Sigmoid colon (tissue), 7 donors: ENCODE data around the gene PRH2. TPM values are rescaled to one million over a fixed set of nuclear protein-coding genes. Genes with fewer than 3 reads are reported as not detected.

Experiments
- DNase-seq: peaks from one replicate; pipeline ENCODE4 v3.0.0-alpha.2; 2019
- H3K27ac ChIP-seq, 4 donors: fragments of 200-600 bp; sonication (generic); one replicate each; pipeline ENCODE4 v1.5.1; 2016 to 2019; ENCODE audit warnings: mild to moderate bottlenecking in 1 of 4
- H3K27me3 ChIP-seq, 3 donors: fragments of 200-600 bp; sonication (generic); one replicate each; pipeline ENCODE4 v1.5.1; 2019; ENCODE audit warnings: mild to moderate bottlenecking in 1 of 3
- H3K36me3 ChIP-seq, 4 donors: fragments of 200-600 bp; sonication (generic); one replicate each; pipeline ENCODE4 v1.5.1; 2016 to 2019
- H3K4me1 ChIP-seq, 4 donors: fragments of 200-600 bp; sonication (generic); one replicate each; pipeline ENCODE4 v1.5.1; 2017 to 2019
- H3K4me3 ChIP-seq, 4 donors: fragments of 200-600 bp; sonication (generic); one replicate each; pipeline ENCODE4 v1.5.1; 2017 to 2019; ENCODE audit warnings: mild to moderate bottlenecking in 2 of 4, moderate library complexity in 1 of 4
- H3K9me3 ChIP-seq, 4 donors: fragments of 200-600 bp in 3 of 4; sonication (generic) in 3 of 4; one replicate each; pipeline versions ENCODE4 v1.5.1 to v1.6.1; 2013 to 2019
- CTCF ChIP-seq, 4 experiments: fragments of 450-650 bp in 3 of 4; fragments of 200-600 bp in 1 of 4; IDR thresholded peaks; one replicate each; pipeline ENCODE4 v1.5.1; 2016 to 2019; ENCODE audit warnings: antibody characterized with exemption in 4 of 4, mild to moderate bottlenecking in 3 of 4, moderate library complexity in 2 of 4
- EP300 ChIP-seq, 4 donors: sonication (generic); formaldehyde crosslinking; IDR thresholded peaks; one replicate each; pipeline ENCODE4 v1.6.1; 2017; ENCODE audit warnings: antibody characterized with exemption in 4 of 4
- POLR2A ChIP-seq, 2 donors: fragments of 450-650 bp; IDR thresholded peaks; one replicate each; pipeline ENCODE4 v1.6.1; 2016; ENCODE audit warnings: antibody characterized with exemption in 2 of 2, mild to moderate bottlenecking in 2 of 2, moderate library complexity in 2 of 2
- POLR2AphosphoS5 ChIP-seq, 4 donors: sonication (generic); formaldehyde crosslinking; IDR thresholded peaks; one replicate each; pipeline ENCODE4 v1.6.1; 2017; ENCODE audit warnings: antibody characterized with exemption in 4 of 4
- WGBS, 2 donors: extraction: QIAGEN DNeasy Blood & Tissue Kit; methylation state at CpG; one replicate each; pipeline ENCODE4 v1.1.7; 2013; 5-methylcytosine and 5-hydroxymethylcytosine counted together
- intact Hi-C: fragments of 100-400 bp; cut with DNase I; formaldehyde crosslinking; loops from one replicate; pipeline ENCODE4 v1.15.1; 2023
- polyA plus RNA-seq, 3 donors: library from polyadenylated mRNA; stranded (reverse); fragments of 200-250 nt; gene quantifications; one replicate each; pipeline ENCODE4 v1.2.3, GENCODE V29; 2013
- total RNA-seq, 4 donors: library from RNA; depleted of rRNA; stranded (reverse); fragments of >200 nt; gene quantifications; one replicate each; pipeline ENCODE4 v1.1.0, GENCODE V29; 2016
- donor health status: healthy with polysubstance abuse.
- donor health status: Bipolar disorder and iron deficiency.
- donor health status: healthy.

PRH2 gene
- total and polyA plus RNA-seq, 7 donors, result 1.2 to 1.4 TPM; not detected in 5

GRCh38 chr12:10940389-10940788 lies 11.4 kb downstream of the PRH2 start:
- TF ChIP-seq EP300 (IDR thresholded peaks at IDR 0.05) (no peak), POLR2A (IDR thresholded peaks at IDR 0.05) (no peak), POLR2AphosphoS5 (IDR thresholded peaks at IDR 0.05) (no peak), CTCF (IDR thresholded peaks at IDR 0.05) (no peak)
- intact Hi-C loops, result no loop called here

GRCh38 chr12:10941369-10941768 lies 12.3 kb downstream of the PRH2 start:
- H3K4me3 ChIP-seq, result no peak overlapping the region
- H3K27ac ChIP-seq, result no peak overlapping the region
- intact Hi-C loops, result no loop called here
- no peaks in the 10 kb centered on the region for H3K4me1 ChIP-seq
- no peak for DNase-seq
- no peaks in the 10 kb centered on the region for H3K27me3 ChIP-seq
- TF ChIP-seq POLR2AphosphoS5 (IDR thresholded peaks at IDR 0.05), result no peak
- no peak for TF ChIP-seq EP300 (IDR thresholded peaks at IDR 0.05)
- no peak for TF ChIP-seq CTCF (IDR thresholded peaks at IDR 0.05)
- no peak for TF ChIP-seq POLR2A (IDR thresholded peaks at IDR 0.05)
- H3K9me3 ChIP-seq, result no peaks in the 10 kb centered on the region
- no peaks in the 10 kb centered on the region for H3K36me3 ChIP-seq

More at GRCh38 chr12:10940389-10940788, 11.4 kb downstream of the PRH2 start:
- DNase-seq, result no peak
- Histone ChIP-seq H3K36me3 (no peaks in the 10 kb centered on the region), H3K9me3 (no peaks in the 10 kb centered on the region), H3K27ac (no peak overlapping the region), H3K4me1 (no peaks in the 10 kb centered on the region), H3K4me3 (no peak overlapping the region), H3K27me3 (no peaks in the 10 kb centered on the region)
- 88 to 93% methylated on average over 2 of the region's 2 CpGs for WGBS, 2 donors

- no peak for DNase-seq
- intact Hi-C loops, result no loop called here
- TF ChIP-seq POLR2A (IDR thresholded peaks at IDR 0.05) (no peak), POLR2AphosphoS5 (IDR thresholded peaks at IDR 0.05) (no peak), CTCF (IDR thresholded peaks at IDR 0.05) (no peak), EP300 (IDR thresholded peaks at IDR 0.05) (no peak)
- Histone ChIP-seq H3K36me3 (no peaks in the 10 kb centered on the region), H3K4me1 (no peaks in the 10 kb centered on the region), H3K27me3 (no peaks in the 10 kb centered on the region), H3K27ac (no peak overlapping the region), H3K4me3 (no peak overlapping the region), H3K9me3 (no peaks in the 10 kb centered on the region)
- 66 to 84% methylated on average over 4 of the region's 4 CpGs for WGBS, 2 donors
These were observed 13.0 kb downstream of the PRH2 start for GRCh38 chr12:10941916-10942607.

GRCh38 chr12:10943167-10943566 lies 14.1 kb downstream of the PRH2 start:
- Histone ChIP-seq H3K27ac (no peak overlapping the region), H3K9me3 (no peaks in the 10 kb centered on the region), H3K4me3 (no peak overlapping the region), H3K36me3 (no peaks in the 10 kb centered on the region), H3K4me1 (no peaks in the 10 kb centered on the region), H3K27me3 (no peaks in the 10 kb centered on the region)
- TF ChIP-seq EP300 (IDR thresholded peaks at IDR 0.05) (no peak), POLR2A (IDR thresholded peaks at IDR 0.05) (no peak), CTCF (IDR thresholded peaks at IDR 0.05) (no peak), POLR2AphosphoS5 (IDR thresholded peaks at IDR 0.05) (no peak)
- intact Hi-C loops, result no loop called here
- WGBS, 2 donors, result 97 to 98% methylated on average over 2 of the region's 2 CpGs
- DNase-seq, result no peak

GRCh38 chr12:10952645-10953044 lies 23.6 kb downstream of the PRH2 start:
- Histone ChIP-seq H3K27ac (no peak overlapping the region), H3K4me3 (no peak overlapping the region), H3K36me3 (no peaks in the 10 kb centered on the region), H3K9me3 (no peaks in the 10 kb centered on the region), H3K4me1 (no peaks in the 10 kb centered on the region), H3K27me3 (no peaks in the 10 kb centered on the region)
- DNase-seq, result no peak
- WGBS, 2 donors, result 98 to 99% methylated on average over 4 of the region's 4 CpGs
- intact Hi-C loops, result no loop called here
- TF ChIP-seq EP300 (IDR thresholded peaks at IDR 0.05), result no peak
- no peak for TF ChIP-seq CTCF (IDR thresholded peaks at IDR 0.05)
- no peak for TF ChIP-seq POLR2AphosphoS5 (IDR thresholded peaks at IDR 0.05)
- no peak for TF ChIP-seq POLR2A (IDR thresholded peaks at IDR 0.05)
